Effector memory CD4-positive, alpha-beta T cell (primary cell): ENCODE results near the gene VPS37C.
A peak's percentile ranks its signal among the peaks of the same experiment; 100 is the strongest.
"Not testable (repeated sequence)": the region's sequence is repeated elsewhere in the genome, so short reads cannot be mapped to it uniquely, and the experiment has no call there.

Source experiments
- DNase-seq, 3 donors: peaks; one replicate each; pipeline ENCODE4 v3.0.0-alpha.2; 2020
- H3K27ac ChIP-seq: 2 replicates; pipeline ENCODE4 v1.7.0; 2013; ENCODE audit warnings: mild to moderate bottlenecking, low read length, moderate library complexity; ENCODE audit not compliant: insufficient read depth, poor library complexity, severe bottlenecking
- H3K27me3 ChIP-seq: replicated peaks from 2 replicates; pipeline ENCODE4 v1.7.0; 2013; ENCODE audit warnings: mild to moderate bottlenecking, low read length; ENCODE audit not compliant: insufficient read depth, control insufficient read depth, poor library complexity, severe bottlenecking
- H3K36me3 ChIP-seq: 2 replicates; pipeline ENCODE4 v1.7.0; 2013; ENCODE audit warnings: mild to moderate bottlenecking, low read length, moderate library complexity; ENCODE audit not compliant: control insufficient read depth, insufficient read depth
- H3K4me1 ChIP-seq: 2 replicates; pipeline ENCODE4 v1.7.0; 2013; ENCODE audit warnings: low read length, mild to moderate bottlenecking; ENCODE audit not compliant: control insufficient read depth, insufficient read depth, poor library complexity, severe bottlenecking
- H3K4me3 ChIP-seq: 2 replicates; pipeline ENCODE4 v1.7.0; 2013; ENCODE audit warnings: low read length, low read depth, mild to moderate bottlenecking; ENCODE audit not compliant: insufficient read depth, poor library complexity, severe bottlenecking
- H3K9me3 ChIP-seq: 2 replicates; pipeline ENCODE4 v1.7.0; 2013; ENCODE audit warnings: mild to moderate bottlenecking, low read length, moderate library complexity; ENCODE audit not compliant: control insufficient read depth
- total RNA-seq, 3 donors: gene quantifications; one replicate each; lab custom pipeline; 2026; lab: John Stamatoyannopoulos, UW

VPS37C gene
- 2.5 to 5.0 (median 4.6) reads per million in 3 donors for total RNA-seq

- H3K36me3 ChIP-seq = no peaks in the 10 kb centered on the region
- peak within 1 kb of the TSS; percentile 74 for H3K27ac ChIP-seq
- peaks cover 5% of the 10 kb centered on the region for H3K4me1 ChIP-seq
- DNase-seq = peak; percentile 83 to 92 (median 86)
- peak within 1 kb of the TSS; percentile 44 for H3K4me3 ChIP-seq
- no peaks in the 10 kb centered on the region for H3K9me3 ChIP-seq
- H3K27me3 ChIP-seq = no peaks in the 10 kb centered on the region
Measured at GRCh38 chr11:61161190-61162091, at the start of gene VPS37C. TSS of gene VPS37C (minus strand) at chr11:61161426. CDS start at chr11:61138829, 22,597 bp downstream.

DNA sequence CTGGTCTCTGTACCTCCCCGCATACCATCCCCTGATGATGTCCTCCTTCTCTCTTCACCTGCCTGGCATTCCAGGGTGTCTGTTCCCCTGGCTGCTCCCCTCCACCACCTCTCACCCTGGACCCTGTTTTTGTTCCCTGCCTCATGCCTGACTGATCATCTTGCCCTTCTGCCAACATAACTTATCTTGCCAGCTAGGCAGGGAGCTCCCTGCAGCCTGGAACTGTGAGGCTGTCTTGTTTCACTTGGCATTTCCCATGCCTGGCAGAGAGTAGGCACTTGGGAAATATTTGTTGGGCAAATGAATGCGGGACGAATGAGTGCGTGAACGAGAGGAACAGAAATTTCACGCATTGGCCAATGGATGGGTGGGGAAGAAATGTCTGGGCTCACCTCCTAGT, 49.4 kb upstream of the VPS37C start:
- not testable (repeated sequence) for H3K9me3 ChIP-seq, H3K36me3 ChIP-seq, H3K4me3 ChIP-seq, H3K27me3 ChIP-seq, H3K27ac ChIP-seq, H3K4me1 ChIP-seq, DNase-seq

GRCh38 chr11:61207636-61208310, 46.5 kb upstream of the VPS37C start:
- not testable (repeated sequence) for H3K27me3 ChIP-seq, H3K9me3 ChIP-seq, H3K4me3 ChIP-seq, DNase-seq, H3K4me1 ChIP-seq, H3K27ac ChIP-seq, H3K36me3 ChIP-seq

GRCh38 chr11:61204502-61205059, 43.4 kb upstream of the VPS37C start:
- not testable (repeated sequence) for DNase-seq, H3K36me3 ChIP-seq, H3K4me3 ChIP-seq

DNA sequence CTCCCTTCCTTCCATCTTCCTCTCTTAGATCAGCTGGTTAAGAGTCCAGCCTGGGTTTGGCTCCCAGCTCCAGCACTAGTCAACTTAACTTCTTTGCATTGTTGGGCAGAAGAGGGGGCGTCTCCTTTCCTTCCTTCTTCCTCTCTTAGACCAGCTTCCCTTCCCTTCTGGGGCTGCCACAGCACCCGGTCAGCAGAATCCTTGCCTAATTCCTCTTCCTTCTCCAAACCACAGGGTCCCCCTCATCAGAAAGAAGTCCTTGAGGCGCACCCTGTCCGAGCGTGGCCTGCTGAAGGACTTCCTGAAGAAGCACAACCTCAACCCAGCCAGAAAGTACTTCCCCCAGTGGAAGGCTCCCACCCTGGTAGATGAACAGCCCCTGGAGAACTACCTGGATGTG, 42.6 kb upstream of the VPS37C start:
- not testable (repeated sequence) for H3K27me3 ChIP-seq, DNase-seq, H3K9me3 ChIP-seq, H3K4me1 ChIP-seq, H3K27ac ChIP-seq, H3K36me3 ChIP-seq, H3K4me3 ChIP-seq

More at GRCh38 chr11:61204502-61205059, 43.4 kb upstream of the VPS37C start:
- not testable (repeated sequence) for H3K9me3 ChIP-seq, H3K4me1 ChIP-seq, H3K27me3 ChIP-seq, H3K27ac ChIP-seq

GRCh38 chr11:61202950-61203746, 41.9 kb upstream of the VPS37C start, which contains the start of gene PGA3:
TSS of gene PGA3 (plus strand) at chr11:61203515. CDS start at chr11:61203565, 50 bp downstream.
- not testable (repeated sequence) for H3K9me3 ChIP-seq, H3K4me3 ChIP-seq, H3K27ac ChIP-seq, H3K27me3 ChIP-seq, DNase-seq, H3K36me3 ChIP-seq, H3K4me1 ChIP-seq

- Histone ChIP-seq H3K4me3 (no peak overlapping the region), H3K36me3 (no peaks in the 10 kb centered on the region), H3K9me3 (no peaks in the 10 kb centered on the region), H3K27me3 (no peaks in the 10 kb centered on the region), H3K4me1 (no peaks in the 10 kb centered on the region), H3K27ac (no peak overlapping the region)
- no peak for DNase-seq
Measured at GRCh38 chr11:61201476-61201875, 40.2 kb upstream of the VPS37C start.

- no peaks in the 10 kb centered on the region for H3K4me1 ChIP-seq
- no peaks in the 10 kb centered on the region for H3K27me3 ChIP-seq
- H3K27ac ChIP-seq = no peak overlapping the region
- no peak for DNase-seq
- no peaks in the 10 kb centered on the region for H3K36me3 ChIP-seq
- no peak overlapping the region for H3K4me3 ChIP-seq
- H3K9me3 ChIP-seq = no peaks in the 10 kb centered on the region
Measured at GRCh38 chr11:61198948-61199523, 37.8 kb upstream of the VPS37C start.

DNA sequence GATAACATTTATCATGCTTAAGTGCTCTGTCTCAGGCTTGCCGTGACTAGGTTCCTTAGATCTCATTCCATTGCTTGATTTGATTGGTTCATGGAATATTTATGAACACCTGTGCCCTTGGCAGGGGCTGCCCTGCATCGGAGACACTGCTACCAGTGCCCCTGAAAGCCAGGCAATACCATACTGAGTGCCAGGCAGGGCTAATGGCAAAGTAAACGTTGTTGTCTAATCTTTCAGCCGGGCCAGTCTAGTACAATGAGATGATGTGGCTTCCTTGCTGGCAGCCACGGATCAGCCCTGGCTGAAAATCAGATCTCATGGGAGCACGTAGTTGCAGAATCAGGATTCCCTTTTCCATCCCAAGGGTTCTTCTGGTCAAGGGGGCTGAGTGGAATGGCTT, 37.1 kb upstream of the VPS37C start:
- no peaks in the 10 kb centered on the region for H3K9me3 ChIP-seq
- no peaks in the 10 kb centered on the region for H3K36me3 ChIP-seq
- H3K27me3 ChIP-seq = no peaks in the 10 kb centered on the region
- DNase-seq = no peak
- no peak overlapping the region for H3K27ac ChIP-seq
- H3K4me3 ChIP-seq = no peak overlapping the region
- no peaks in the 10 kb centered on the region for H3K4me1 ChIP-seq
